B cell (primary cell): Measurements from ENCODE around the gene NELL1. TPM values are rescaled to one million over a fixed set of nuclear protein-coding genes. Genes with fewer than 3 reads are reported as not detected.

Source experiments
- ATAC-seq: fragments of 200-7000 bp; cut with Tn5 transposase; one replicate; pipeline ENCODE4 v1.10.0; 2021; ENCODE audit warnings: low read depth, mild to moderate bottlenecking, moderate number of reproducible peaks, moderate library complexity
- CTCF ChIA-PET: fragments of 350-600 bp; sonication (Branson Sonifier 250); formaldehyde crosslinking; loops from one replicate; lab custom pipeline; 2021; ENCODE audit warnings: antibody characterized with exemption, inconsistent platforms; lab: Charles Lee
- POLR2A ChIA-PET: fragments of 350-600 bp; sonication (Branson Sonifier 250); formaldehyde crosslinking; loops from one replicate; lab custom pipeline; 2021; ENCODE audit warnings: antibody characterized with exemption; lab: Charles Lee
- DNase-seq: peaks from one replicate; pipeline ENCODE4 v3.0.0; 2013
- H2AFZ ChIP-seq: 2 replicates; pipeline ENCODE4 v1.6.1; 2012; ENCODE audit warnings: mild to moderate bottlenecking, low read depth, low read length; ENCODE audit not compliant: insufficient read depth, poor library complexity, severe bottlenecking
- H3K27ac ChIP-seq, 2 donors: 1 replicate in 1 of 2; 2 replicates in 1 of 2; pipeline ENCODE4 v1.5.1; 2012 to 2013; ENCODE audit warnings: low read length in 2 of 2, mild to moderate bottlenecking in 2 of 2, moderate library complexity in 1 of 2
- H3K27me3 ChIP-seq, 4 experiments: fragments of 200-600 bp in 1 of 4; sonication (generic) in 1 of 4; replicated peaks in 1 of 4; 1 replicate in 2 of 4; 2 replicates in 2 of 4; pipeline versions ENCODE4 v1.6.1 to v1.7.0; 2013 to 2016; ENCODE audit warnings: low read length in 3 of 4, mild to moderate bottlenecking in 2 of 4, mixed read lengths in 1 of 4, moderate library complexity in 1 of 4; ENCODE audit not compliant: insufficient read depth in 4 of 4, control insufficient read depth in 3 of 4; ENCODE audit errors: control extremely low read depth in 1 of 4
- H3K36me3 ChIP-seq, 2 experiments: replicated peaks in 1 of 2; 1 replicate in 1 of 2; 2 replicates in 1 of 2; pipeline versions ENCODE4 v1.6.1 to v1.7.1; 2013; ENCODE audit warnings: low read length in 1 of 2; ENCODE audit not compliant: insufficient read depth in 2 of 2, control insufficient read depth in 1 of 2; ENCODE audit errors: control extremely low read depth in 1 of 2, extremely low read depth in 1 of 2
- H3K4me1 ChIP-seq, 2 donors: fragments of 200-600 bp in 1 of 2; sonication (generic) in 1 of 2; 1 replicate in 1 of 2; 2 replicates in 1 of 2; pipeline versions ENCODE4 v1.5.1 to v1.6.1; 2013 to 2017; ENCODE audit warnings: low read length in 2 of 2; ENCODE audit not compliant: control insufficient read depth in 2 of 2, insufficient read depth in 2 of 2
- H3K4me2 ChIP-seq: replicated peaks from 2 replicates; pipeline ENCODE3; 2012; ENCODE audit warnings: mild to moderate bottlenecking, low read depth, low read length; ENCODE audit not compliant: poor library complexity, severe bottlenecking
- H3K4me3 ChIP-seq, 5 experiments: fragments of 200-600 bp in 1 of 5; sonication (generic) in 1 of 5; 1 replicate in 3 of 5; 2 replicates in 2 of 5; pipeline versions ENCODE4 v1.5.1 to v1.7.0; 2011 to 2016; ENCODE audit warnings: low read length in 4 of 5, mild to moderate bottlenecking in 4 of 5, low read depth in 2 of 5, control low read depth in 1 of 5, moderate library complexity in 1 of 5; ENCODE audit not compliant: insufficient read depth in 1 of 5; ENCODE audit errors: control extremely low read depth in 1 of 5, extremely low read depth in 1 of 5
- H3K79me2 ChIP-seq: fragments of 200-600 bp; sonication (generic); one replicate; pipeline ENCODE4 v1.6.0; 2016; ENCODE audit warnings: low read length; ENCODE audit not compliant: control insufficient read depth, insufficient read depth
- H3K9ac ChIP-seq: fragments of 200-600 bp; sonication (generic); 2 replicates; pipeline ENCODE4 v1.6.1; 2017; ENCODE audit warnings: mild to moderate bottlenecking, low read length, moderate library complexity
- H3K9me3 ChIP-seq, 3 donors: one replicate each; pipeline versions ENCODE4 v1.6.1 to v1.7.1; 2013; ENCODE audit warnings: low read length in 2 of 3; ENCODE audit not compliant: control insufficient read depth in 2 of 3, insufficient read depth in 1 of 3; ENCODE audit errors: control extremely low read depth in 1 of 3
- H4K20me1 ChIP-seq: 2 replicates; pipeline ENCODE4 v1.6.0; 2012; ENCODE audit warnings: mild to moderate bottlenecking, low read length; ENCODE audit not compliant: insufficient read depth, control insufficient read depth, poor library complexity, severe bottlenecking
- H3K27ac Mint-ChIP-seq: one replicate; pipeline ENCODE4 v1.8.0; 2021; ENCODE audit warnings: mixed read lengths
- H3K27me3 Mint-ChIP-seq: one replicate; pipeline ENCODE4 v1.8.0; 2021; ENCODE audit warnings: mixed read lengths
- H3K4me1 Mint-ChIP-seq: one replicate; pipeline ENCODE4 v1.8.0; 2021; ENCODE audit warnings: mixed read lengths
- H3K4me3 Mint-ChIP-seq: one replicate; pipeline ENCODE4 v1.8.0; 2021; ENCODE audit warnings: mixed read lengths
- H3K9me3 Mint-ChIP-seq: one replicate; pipeline ENCODE4 v1.8.0; 2022; ENCODE audit warnings: mixed read lengths; ENCODE audit not compliant: insufficient read depth
- EZH2 ChIP-seq: IDR thresholded peaks from 2 replicates; pipeline ENCODE4 v1.6.1; 2012; ENCODE audit warnings: borderline replicate concordance, low read depth, mild to moderate bottlenecking, moderate library complexity, low read length; ENCODE audit not compliant: insufficient read depth, poor library complexity, severe bottlenecking
- WGBS: methylation state at CpG from one replicate; pipeline ENCODE4 v1.1.5; 2013; ENCODE audit warnings: missing lambda C conversion rate; ENCODE audit not compliant: insufficient coverage; 5-methylcytosine and 5-hydroxymethylcytosine counted together
- intact Hi-C: fragments of 100-400 bp; cut with micrococcal nuclease; formaldehyde crosslinking; loops from one replicate; pipeline ENCODE4 v1.10.0; 2022
- polyA plus RNA-seq: library from polyadenylated mRNA; depleted of rRNA; stranded (reverse); fragments of >200 nt; gene quantifications from 2 replicates; pipeline ENCODE4 v1.2.3, GENCODE V29; 2012
- total RNA-seq, 2 donors: library from RNA; stranded (reverse); fragments of 120-200 nt in 1 of 2; gene quantifications; 1 replicate in 1 of 2; 2 replicates in 1 of 2; pipeline versions ENCODE4 v1.2.3 to v1.2.4, GENCODE V29; 2013 to 2022
- TF ChIP-seq, protein P1 (sequence below): fragments of 200-600 bp; IDR thresholded peaks from one replicate; pipeline ENCODE4 v1.8.0; 2022; ENCODE audit warnings: antibody characterized with exemption, mild to moderate bottlenecking

The NELL1 gene
- total and polyA plus RNA-seq, 2 donors (not counting 1 experiment from before 2014, with no cell fraction given): not detected

GRCh38 chr11:21401496-21401895, 732.1 kb downstream of the NELL1 start:
- Histone ChIP-seq H3K4me3 (no peak overlapping the region), H3K9ac (no peak overlapping the region), H3K27ac (no peak overlapping the region), H3K9me3 (no peaks in the 10 kb centered on the region), H3K27me3 (no peaks in the 10 kb centered on the region), H3K79me2 (no peaks in the 10 kb centered on the region), H3K4me1 (no peaks in the 10 kb centered on the region), H3K4me2 (no peak overlapping the region), H4K20me1 (no peaks in the 10 kb centered on the region), H2AFZ (no peak overlapping the region), H3K36me3 (no peaks in the 10 kb centered on the region)
- no peak overlapping the region for H3K27ac Mint-ChIP-seq
- no peaks in the 10 kb centered on the region for H3K4me1 Mint-ChIP-seq
- H3K4me3 Mint-ChIP-seq: no peak overlapping the region
- ATAC-seq: no peak
- TF ChIP-seq, protein P1, sequence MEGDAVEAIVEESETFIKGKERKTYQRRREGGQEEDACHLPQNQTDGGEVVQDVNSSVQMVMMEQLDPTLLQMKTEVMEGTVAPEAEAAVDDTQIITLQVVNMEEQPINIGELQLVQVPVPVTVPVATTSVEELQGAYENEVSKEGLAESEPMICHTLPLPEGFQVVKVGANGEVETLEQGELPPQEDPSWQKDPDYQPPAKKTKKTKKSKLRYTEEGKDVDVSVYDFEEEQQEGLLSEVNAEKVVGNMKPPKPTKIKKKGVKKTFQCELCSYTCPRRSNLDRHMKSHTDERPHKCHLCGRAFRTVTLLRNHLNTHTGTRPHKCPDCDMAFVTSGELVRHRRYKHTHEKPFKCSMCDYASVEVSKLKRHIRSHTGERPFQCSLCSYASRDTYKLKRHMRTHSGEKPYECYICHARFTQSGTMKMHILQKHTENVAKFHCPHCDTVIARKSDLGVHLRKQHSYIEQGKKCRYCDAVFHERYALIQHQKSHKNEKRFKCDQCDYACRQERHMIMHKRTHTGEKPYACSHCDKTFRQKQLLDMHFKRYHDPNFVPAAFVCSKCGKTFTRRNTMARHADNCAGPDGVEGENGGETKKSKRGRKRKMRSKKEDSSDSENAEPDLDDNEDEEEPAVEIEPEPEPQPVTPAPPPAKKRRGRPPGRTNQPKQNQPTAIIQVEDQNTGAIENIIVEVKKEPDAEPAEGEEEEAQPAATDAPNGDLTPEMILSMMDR: no peak
- no peak for TF ChIP-seq EZH2
- no peaks in the 10 kb centered on the region for H3K27me3 Mint-ChIP-seq
- POLR2A ChIA-PET: no interaction called here
- no CpG with 5 or more reads among the region's 1 CpG for WGBS
- CTCF ChIA-PET: no interaction called here
- no peak for DNase-seq
- H3K9me3 Mint-ChIP-seq: peaks cover 3% of the 10 kb centered on the region
- intact Hi-C loops: no loop called here

- Mint-ChIP-seq H3K27ac (no peak overlapping the region), H3K9me3 (peaks cover 3% of the 10 kb centered on the region)
These were observed 732.9 kb downstream of the NELL1 start for GRCh38 chr11:21402274-21402673.

More at GRCh38 chr11:21402274-21402673, 732.9 kb downstream of the NELL1 start:
- H3K36me3 ChIP-seq: no peaks in the 10 kb centered on the region
- no peak overlapping the region for H3K9ac ChIP-seq
- Mint-ChIP-seq H3K4me3 (no peak overlapping the region), H3K4me1 (no peaks in the 10 kb centered on the region), H3K27me3 (no peaks in the 10 kb centered on the region)
- no peak overlapping the region for H2AFZ ChIP-seq
- no peaks in the 10 kb centered on the region for H3K4me1 ChIP-seq
- no peak overlapping the region for H3K27ac ChIP-seq
- intact Hi-C loops: no loop called here
- TF ChIP-seq, protein P1: no peak
- H3K9me3 ChIP-seq: no peaks in the 10 kb centered on the region
- H3K4me2 ChIP-seq: no peak overlapping the region
- DNase-seq (no peak), ATAC-seq (no peak)
- ChIA-PET POLR2A (no interaction called here), CTCF (no interaction called here)
- H3K4me3 ChIP-seq: no peak overlapping the region
- H3K27me3 ChIP-seq: no peaks in the 10 kb centered on the region
- H4K20me1 ChIP-seq: no peaks in the 10 kb centered on the region
- no peaks in the 10 kb centered on the region for H3K79me2 ChIP-seq
- no CpG with 5 or more reads among the region's 1 CpG for WGBS
